H54 (cell line): Measurements from ENCODE around the gene RDH16.

Experiments
- DNase-seq: peaks from one replicate; pipeline ENCODE4 v3.0.0; 2011; ENCODE audit warnings: low spot score, mixed read lengths; ENCODE audit not compliant: insufficient read length
- FAIRE-seq: peaks from 3 replicates; lab custom pipeline; 2011; peaks lifted over from hg19 to GRCh38; lab: Jason Lieb, UNC
- POLR2A ChIP-seq: IDR thresholded peaks from 2 replicates; pipeline ENCODE4 v1.6.1; 2011; ENCODE audit warnings: low read depth, mild to moderate bottlenecking, low read length

Gene RDH16

GRCh38 chr12:56957229-56958052 lies at the start of gene RDH16:
Gene RDH16, minus strand, starts transcription at chr12:56957608. Its CDS starts 146 bp downstream, at chr12:56957462.
- no peak for TF ChIP-seq POLR2A
- no peak for DNase-seq
- no peak for FAIRE-seq

- FAIRE-seq = no peak
- no peak for TF ChIP-seq POLR2A
- DNase-seq = no peak
These were observed 49.5 kb upstream of the RDH16 start for GRCh38 chr12:57006809-57007475.

- FAIRE-seq (no peak), DNase-seq (peak; percentile 68)
- peak; percentile 74 for TF ChIP-seq POLR2A
These were observed 48.8 kb upstream of the RDH16 start, which contains the start of gene ZBTB39 for GRCh38 chr12:57005980-57006808. Gene ZBTB39, minus strand, starts transcription at chr12:57006546. Its CDS starts 1,629 bp downstream, at chr12:57004917.

- no peak for DNase-seq
- FAIRE-seq = no peak
- no peak for TF ChIP-seq POLR2A
These were observed 47.2 kb upstream of the RDH16 start for GRCh38 chr12:57004651-57005050.

GRCh38 chr12:57003395-57003794 lies 46.0 kb upstream of the RDH16 start:
- no peak for TF ChIP-seq POLR2A
- DNase-seq = no peak
- no peak for FAIRE-seq

GRCh38 chr12:57001448-57001906 lies 44.1 kb upstream of the RDH16 start:
- no peak for FAIRE-seq
- DNase-seq = peak; percentile 74

GRCh38 chr12:57000393-57000792 lies 43.0 kb upstream of the RDH16 start:
- DNase-seq = peak; percentile 32
- no peak for TF ChIP-seq POLR2A
- FAIRE-seq = no peak

More at GRCh38 chr12:57001448-57001906, 44.1 kb upstream of the RDH16 start:
- TF ChIP-seq POLR2A = no peak

GRCh38 chr12:56999456-56999855 lies 42.0 kb upstream of the RDH16 start:
- peak; percentile 59 for DNase-seq
- no peak for TF ChIP-seq POLR2A

GRCh38 chr12:56998981-56999380 lies 41.6 kb upstream of the RDH16 start:
- DNase-seq = no peak
- no peak for TF ChIP-seq POLR2A
- no peak for FAIRE-seq

More at GRCh38 chr12:56999456-56999855, 42.0 kb upstream of the RDH16 start:
- FAIRE-seq = no peak

- TF ChIP-seq POLR2A = no peak
- FAIRE-seq = no peak
- DNase-seq = no peak
These were observed 40.9 kb upstream of the RDH16 start for GRCh38 chr12:56998316-56998715.

GRCh38 chr12:56996793-56997545 lies 39.6 kb upstream of the RDH16 start:
- no peak for TF ChIP-seq POLR2A
- no peak for FAIRE-seq
- no peak for DNase-seq

- no peak for FAIRE-seq
- no peak for TF ChIP-seq POLR2A
These were observed 38.6 kb upstream of the RDH16 start for GRCh38 chr12:56995930-56996496.

GRCh38 chr12:56995201-56995929 lies 38.0 kb upstream of the RDH16 start:
- FAIRE-seq = no peak
- TF ChIP-seq POLR2A = no peak
- DNase-seq = no peak

More at GRCh38 chr12:56995930-56996496, 38.6 kb upstream of the RDH16 start:
- no peak for DNase-seq
